OCI-LY3 (cell line): ENCODE results near the gene ENOX2.

Experiments used
- H2AFZ ChIP-seq: fragments of 200-600, 300-600 bp; shearing (Covaris generic); 2 replicates; pipeline ENCODE4 v1.6.0; 2014; ENCODE audit warnings: antibody characterized with exemption, low read depth, low read length
- H3K27ac ChIP-seq: fragments of 200-600, 300-600 bp; sonication (generic); 2 replicates; pipeline ENCODE4 v1.5.1; 2014; ENCODE audit warnings: mild to moderate bottlenecking, low read length, moderate library complexity, mixed read lengths
- H3K27me3 ChIP-seq: fragments of 200-600, 300-600 bp; sonication (generic); 2 replicates; pipeline ENCODE4 v1.6.1; 2014; ENCODE audit warnings: low read depth, low read length, mixed read lengths
- H3K36me3 ChIP-seq: fragments of 200-600, 300-600 bp; sonication (generic); replicated peaks from 2 replicates; pipeline ENCODE3; 2014; ENCODE audit warnings: low read depth, low read length, mixed read lengths
- H3K4me1 ChIP-seq: fragments of 300-600, 200-600 bp; sonication (generic); 2 replicates; pipeline ENCODE4 v1.6.1; 2014; ENCODE audit warnings: low read length, mixed read lengths
- H3K4me2 ChIP-seq: fragments of 200-600, 300-600 bp; sonication (generic); 2 replicates; pipeline ENCODE4 v1.6.1; 2014; ENCODE audit warnings: low read length, mixed read lengths
- H3K4me3 ChIP-seq: fragments of 300-600, 200-600 bp; sonication (generic); 2 replicates; pipeline ENCODE4 v1.5.1; 2014; ENCODE audit warnings: antibody characterized with exemption, mild to moderate bottlenecking, low read length, moderate library complexity
- H3K79me2 ChIP-seq: fragments of 300-600, 200-600 bp; shearing (Covaris generic); 2 replicates; pipeline ENCODE4 v1.6.1; 2014; ENCODE audit warnings: mild to moderate bottlenecking, low read length, mixed read lengths
- H3K9ac ChIP-seq: fragments of 300-600, 200-600 bp; shearing (Covaris generic); 2 replicates; pipeline ENCODE4 v1.6.0; 2014; ENCODE audit warnings: mild to moderate bottlenecking, low read length, moderate library complexity
- H3K9me3 ChIP-seq: fragments of 200-600, 300-600 bp; shearing (Covaris generic); 2 replicates; pipeline ENCODE4 v1.6.1; 2014; ENCODE audit warnings: low read length, mixed read lengths; ENCODE audit not compliant: insufficient read depth
- H4K20me1 ChIP-seq: fragments of 200-600, 300-600 bp; sonication (generic); 2 replicates; pipeline ENCODE4 v1.6.1; 2016; ENCODE audit warnings: low read length, mixed read lengths; ENCODE audit not compliant: insufficient read depth
- CTCF ChIP-seq: fragments of 200-600, 300-600 bp; sonication (generic); IDR thresholded peaks from 2 replicates; pipeline ENCODE4 v1.5.1; 2014; ENCODE audit warnings: antibody characterized with exemption, low read length, low read depth
- EZH2phosphoT487 ChIP-seq: fragments of 200-600 bp; shearing (Covaris generic); IDR thresholded peaks from 2 replicates; pipeline ENCODE4 v1.6.1; 2018; ENCODE audit warnings: antibody characterized with exemption, mixed run types, low read depth

ENOX2 gene

DNA sequence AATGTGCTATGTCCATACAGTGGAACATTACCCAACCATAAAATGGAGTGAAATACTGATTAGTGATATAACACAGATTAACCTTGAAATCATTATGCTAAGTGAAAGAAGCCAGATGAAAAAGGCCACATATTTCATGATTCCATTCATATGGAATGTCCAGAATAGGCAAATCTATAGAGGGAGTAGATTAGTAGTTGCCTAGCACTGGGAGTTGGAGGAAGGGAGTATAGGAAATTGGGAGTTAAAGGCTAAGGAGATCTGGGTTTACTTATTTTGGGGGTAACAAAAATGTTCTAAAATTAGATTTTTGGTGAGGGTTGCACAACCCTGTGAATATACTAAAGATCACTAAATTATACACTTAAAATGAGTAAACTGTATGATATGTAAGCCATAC is 26.8 kb downstream of the ENOX2 start:
- H4K20me1 ChIP-seq = no peaks in the 10 kb centered on the region

DNA sequence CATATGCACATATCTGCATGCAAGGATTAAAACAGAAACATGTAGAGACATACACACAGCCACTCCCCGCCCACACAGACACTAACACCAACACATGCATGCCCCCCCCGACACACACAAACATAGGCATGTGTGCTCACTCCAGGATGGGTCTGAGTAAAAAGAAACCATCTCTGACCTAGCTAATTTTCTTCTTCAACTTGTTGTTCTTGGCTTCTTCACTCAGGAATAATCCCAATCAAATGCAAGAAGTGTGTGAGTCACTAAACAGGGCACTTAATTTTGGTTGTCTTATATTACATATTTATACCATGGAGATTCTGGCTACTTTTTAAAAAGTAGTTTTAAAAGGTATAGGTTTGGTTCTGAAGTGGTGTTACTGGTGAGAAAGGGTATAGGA is 28.3 kb downstream of the ENOX2 start:
- no peaks in the 10 kb centered on the region for H3K36me3 ChIP-seq
- no peaks in the 10 kb centered on the region for H3K4me1 ChIP-seq

More for the DNA sequence above, 26.8 kb downstream of the ENOX2 start:
- H3K9ac ChIP-seq = no peak overlapping the region
- H3K4me1 ChIP-seq = no peaks in the 10 kb centered on the region
- H3K36me3 ChIP-seq = no peaks in the 10 kb centered on the region
- H2AFZ ChIP-seq = no peak overlapping the region
- no peak for TF ChIP-seq CTCF
- TF ChIP-seq EZH2phosphoT487 = no peak
- H3K4me3 ChIP-seq = no peak overlapping the region
- H3K4me2 ChIP-seq = no peak overlapping the region
- H3K27me3 ChIP-seq = no peaks in the 10 kb centered on the region
- H3K9me3 ChIP-seq = no peaks in the 10 kb centered on the region
- no peaks in the 10 kb centered on the region for H3K79me2 ChIP-seq
- no peak overlapping the region for H3K27ac ChIP-seq

DNA sequence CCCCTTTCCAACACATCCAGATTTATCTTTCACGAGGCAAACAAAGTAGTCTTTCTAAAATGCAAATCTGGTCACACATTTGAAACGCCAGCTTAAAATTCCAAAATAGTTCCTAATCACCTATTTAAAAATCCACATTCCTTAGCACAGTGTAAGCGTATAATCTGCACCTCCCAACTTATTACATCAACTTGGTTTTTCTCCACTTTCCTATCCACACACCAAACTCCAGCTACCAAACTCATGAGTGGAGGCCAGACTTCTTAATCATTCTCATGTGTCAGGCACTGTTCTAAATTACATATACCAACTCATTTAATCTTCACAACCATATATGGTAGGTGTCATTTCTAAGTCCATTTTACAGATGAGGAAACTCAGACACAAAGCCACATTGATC is 33.8 kb downstream of the ENOX2 start:
- H3K36me3 ChIP-seq = no peaks in the 10 kb centered on the region
- H3K4me3 ChIP-seq = no peak overlapping the region
- H3K4me2 ChIP-seq = no peak overlapping the region
- no peaks in the 10 kb centered on the region for H3K4me1 ChIP-seq
- no peak overlapping the region for H3K9ac ChIP-seq
- no peaks in the 10 kb centered on the region for H3K9me3 ChIP-seq
- no peak overlapping the region for H3K27ac ChIP-seq
- no peaks in the 10 kb centered on the region for H3K27me3 ChIP-seq
- H3K79me2 ChIP-seq = no peaks in the 10 kb centered on the region
- no peak overlapping the region for H2AFZ ChIP-seq
- H4K20me1 ChIP-seq = no peaks in the 10 kb centered on the region
- TF ChIP-seq CTCF (no peak), EZH2phosphoT487 (no peak)

More for the DNA sequence above, 28.3 kb downstream of the ENOX2 start:
- H3K4me3 ChIP-seq = no peak overlapping the region
- no peak overlapping the region for H3K4me2 ChIP-seq
- no peaks in the 10 kb centered on the region for H3K9me3 ChIP-seq
- TF ChIP-seq EZH2phosphoT487 = no peak
- TF ChIP-seq CTCF = no peak
- H3K27me3 ChIP-seq = no peaks in the 10 kb centered on the region
- H4K20me1 ChIP-seq = no peaks in the 10 kb centered on the region
- no peaks in the 10 kb centered on the region for H3K79me2 ChIP-seq
- H3K9ac ChIP-seq = no peak overlapping the region
- no peak overlapping the region for H2AFZ ChIP-seq
- no peak overlapping the region for H3K27ac ChIP-seq

DNA sequence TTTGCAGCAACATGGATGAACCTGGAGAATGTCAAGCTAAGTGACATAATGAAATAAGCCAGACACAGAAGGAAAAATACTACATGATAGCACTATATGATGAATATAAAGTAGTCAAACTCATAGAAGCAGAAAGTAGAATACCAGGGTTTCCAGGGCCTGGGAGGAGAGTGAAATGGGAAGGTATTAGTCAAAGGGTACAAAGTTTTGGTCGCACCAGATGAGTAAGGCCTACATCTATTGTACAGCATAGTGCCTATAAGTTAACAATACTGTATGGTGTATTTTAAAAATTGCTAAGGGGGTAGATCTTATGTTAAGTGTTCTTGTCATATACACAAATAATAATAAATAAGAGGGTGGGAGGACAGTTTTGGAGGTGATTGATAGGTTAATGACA is 41.5 kb downstream of the ENOX2 start:
- H3K4me2 ChIP-seq = no peak overlapping the region
- no peaks in the 10 kb centered on the region for H3K36me3 ChIP-seq
- H3K4me1 ChIP-seq = no peaks in the 10 kb centered on the region
- no peak overlapping the region for H3K27ac ChIP-seq
- no peaks in the 10 kb centered on the region for H3K79me2 ChIP-seq
- no peaks in the 10 kb centered on the region for H3K9me3 ChIP-seq
- H3K4me3 ChIP-seq = no peak overlapping the region
- no peak overlapping the region for H2AFZ ChIP-seq
- no peaks in the 10 kb centered on the region for H4K20me1 ChIP-seq
- TF ChIP-seq EZH2phosphoT487 = no peak
- TF ChIP-seq CTCF = no peak
- no peak overlapping the region for H3K9ac ChIP-seq
- no peaks in the 10 kb centered on the region for H3K27me3 ChIP-seq
